ENCODE results near the gene CETN3. TPM values are rescaled to one million over a fixed set of nuclear protein-coding genes. Genes with fewer than 3 reads are reported as not detected.
"Not testable (repeated sequence)": the region's sequence is repeated elsewhere in the genome, so short reads cannot be mapped to it uniquely, and the experiment has no call there.

The CETN3 gene
- total and polyA plus RNA-seq, 9 of the 15 experiments (the other 6 are each of a cell fraction or from before 2014, with no cell fraction given) = 43.3 to 113 (median 82.4) TPM

DNA sequence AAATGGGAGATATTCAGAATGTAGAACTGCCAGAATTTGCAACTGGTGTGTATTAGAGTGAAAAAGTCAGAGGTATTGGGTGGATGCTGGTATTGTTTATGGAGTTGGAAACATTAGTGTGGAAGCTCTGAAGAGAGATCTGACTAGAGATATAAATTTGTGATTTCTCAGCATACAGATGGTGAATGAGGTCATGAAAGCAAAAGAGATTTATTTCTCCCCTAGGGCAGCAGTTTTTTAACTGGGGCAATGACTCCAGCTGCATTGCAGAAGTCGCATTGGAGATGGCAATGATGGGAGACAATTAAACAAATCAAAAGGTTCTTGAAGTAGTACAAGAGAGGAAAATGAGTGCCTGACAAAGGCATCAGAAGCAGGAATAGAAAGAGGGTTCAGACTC, 64.9 kb downstream of the CETN3 start (continued):
- no peak for TF ChIP-seq ZNF76 (CRISPR knock-in tag; IDR thresholded peaks at IDR 0.05; ENCODE audit: borderline replicate concordance)

GRCh38 chr5:90343731-90344130, 65.8 kb downstream of the CETN3 start:
- H3K4me2 ChIP-seq (ENCODE audit: insufficient read depth, low read length); H3K4me1 ChIP-seq (replicated peaks in 1 of 2; ENCODE audit: control insufficient read depth in 2 of 2, insufficient read depth in 2 of 2, low read length in 2 of 2); FAIRE-seq; H3K9me1 ChIP-seq (ENCODE audit: control insufficient read depth, insufficient read depth, low read length); H4K20me1 ChIP-seq (replicated peaks; ENCODE audit: control insufficient read depth, insufficient read depth, low read length); CTCF ChIA-PET (ENCODE audit: low intra/inter-chr PET ratio); intact Hi-C loops (cut with micrococcal nuclease); BruUV-seq (replicated peaks); H3K4me3 ChIP-seq; POLR2A ChIA-PET; ATAC-seq; H3K79me2 ChIP-seq (ENCODE audit: control insufficient read depth, insufficient read depth, low read length); H3K9me3 ChIP-seq (replicated peaks; ENCODE audit: control insufficient read depth, insufficient read depth, low read depth, low read length); H3K9ac ChIP-seq (ENCODE audit: insufficient read depth in 1 of 2, low read depth in 2 of 2, low read length in 2 of 2); H3K27me3 ChIP-seq (ENCODE audit: control insufficient read depth in 2 of 2, insufficient read depth in 2 of 2, low read length in 2 of 2); in situ Hi-C loops (cut with MboI); H3K27ac ChIP-seq (ENCODE audit: extremely low read depth, low read depth, low read length); H3K36me3 ChIP-seq (ENCODE audit: control insufficient read depth, insufficient read depth, low read length); DNase-seq (ENCODE audit: extremely low read depth in 1 of 4, low spot score in 3 of 4); H2AFZ ChIP-seq (ENCODE audit: low read depth, low read length): not testable (repeated sequence)
- under 1% methylated on average over 6 of the region's 6 CpGs for WGBS (ENCODE audit: insufficient coverage, low coverage, missing lambda C conversion rate)

DNA sequence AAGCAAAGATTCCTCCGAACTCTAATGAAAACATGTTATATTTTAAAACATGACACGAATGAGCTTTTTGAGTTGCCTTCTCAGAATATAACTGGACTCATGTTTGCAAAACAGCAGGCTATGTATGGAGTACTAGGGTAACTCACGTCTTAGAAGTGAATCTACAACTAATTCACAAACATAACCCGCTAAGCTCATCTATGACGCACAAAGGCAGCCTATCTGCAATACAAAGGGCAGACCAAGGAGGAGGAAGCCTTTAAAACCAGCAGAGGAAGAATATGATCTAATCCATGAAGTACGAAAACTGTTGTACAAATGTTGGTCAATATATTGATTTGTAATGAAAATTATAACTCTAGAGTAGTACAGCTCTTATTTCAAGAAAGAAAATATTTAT, 67.0 kb downstream of the CETN3 start:
- H4K20me1 ChIP-seq (replicated peaks; ENCODE audit: control insufficient read depth, insufficient read depth, low read length) = no peaks in the 10 kb centered on the region
- ChIA-PET CTCF (ENCODE audit: low intra/inter-chr PET ratio) (no interaction called here), POLR2A (interaction anchor here (0.6 to 0.8 kb wide), 2 partner anchors 13 to 75 kb away, joined by 3 read pairs; no protein-coding TSS in a partner anchor)
- ATAC-seq (no peak), DNase-seq (ENCODE audit: extremely low read depth in 1 of 4, low spot score in 3 of 4) (no peak), FAIRE-seq (no peak)
- WGBS (ENCODE audit: insufficient coverage, low coverage, missing lambda C conversion rate) = under 1% methylated on average over 6 of the region's 6 CpGs
- no peak overlapping the region for H3K4me2 ChIP-seq (ENCODE audit: insufficient read depth, low read length)
- no TSS peak for BruUV-seq (replicated peaks)
- H3K9me1 ChIP-seq (ENCODE audit: control insufficient read depth, insufficient read depth, low read length) = no peaks in the 10 kb centered on the region
- H3K9me3 ChIP-seq (replicated peaks; ENCODE audit: control insufficient read depth, insufficient read depth, low read depth, low read length) = no peaks in the 10 kb centered on the region
- H3K36me3 ChIP-seq (ENCODE audit: control insufficient read depth, insufficient read depth, low read length) = no peaks in the 10 kb centered on the region
- H3K27me3 ChIP-seq (ENCODE audit: control insufficient read depth in 2 of 2, insufficient read depth in 2 of 2, low read length in 2 of 2) = no peaks in the 10 kb centered on the region
- H3K4me3 ChIP-seq = no peak overlapping the region
- no peak overlapping the region for H3K27ac ChIP-seq (ENCODE audit: extremely low read depth, low read depth, low read length)
- in situ Hi-C loops (cut with MboI) (no loop called here), intact Hi-C loops (cut with micrococcal nuclease) (no loop called here)
- H3K9ac ChIP-seq (ENCODE audit: insufficient read depth in 1 of 2, low read depth in 2 of 2, low read length in 2 of 2) = no peak overlapping the region
- H3K4me1 ChIP-seq (replicated peaks in 1 of 2; ENCODE audit: control insufficient read depth in 2 of 2, insufficient read depth in 2 of 2, low read length in 2 of 2) = no peaks in the 10 kb centered on the region
- no peak overlapping the region for H2AFZ ChIP-seq (ENCODE audit: low read depth, low read length)
- H3K79me2 ChIP-seq (ENCODE audit: control insufficient read depth, insufficient read depth, low read length) = no peaks in the 10 kb centered on the region
- TF ChIP-seq CHD4 (IDR thresholded peaks at IDR 0.05; ENCODE audit: insufficient read depth, insufficient replicate concordance, low read depth, low read length, poor library complexity, severe bottlenecking) (no peak), CREB1 (IDR thresholded peaks at IDR 0.05) (no peak), CREB1 (CRISPR knock-in tag; IDR thresholded peaks at IDR 0.05) (no peak), RBM17 (IDR thresholded peaks at IDR 0.05; ENCODE audit: borderline replicate concordance, low read depth, low read length) (no peak), ZBTB1 (CRISPR knock-in tag; IDR thresholded peaks at IDR 0.05; ENCODE audit: borderline replicate concordance, low read depth) (no peak), ZNF395 (CRISPR knock-in tag; IDR thresholded peaks at IDR 0.05) (no peak), TSC22D4 (tag; IDR thresholded peaks at IDR 0.05) (no peak), FOXJ2 (tag; IDR thresholded peaks at IDR 0.05) (no peak), ZNF408 (CRISPR knock-in tag; IDR thresholded peaks at IDR 0.05; ENCODE audit: low read depth) (no peak), CHCHD3 (CRISPR knock-in tag; IDR thresholded peaks at IDR 0.05) (no peak), RHOXF2B (CRISPR knock-in tag; conservative IDR thresholded peaks at IDR 0.05) (no peak), TRIM28 (IDR thresholded peaks at IDR 0.05) (no peak), ASH1L (IDR thresholded peaks at IDR 0.05; ENCODE audit: borderline replicate concordance, low read depth, partially characterized antibody) (no peak)

Data from K562 (cell line).